HepG2 (cell line): ENCODE measurements around the gene CXCR5. TPM values are rescaled to one million over a fixed set of nuclear protein-coding genes. Genes with fewer than 3 reads are reported as not detected.

Source experiments
- ATAC-seq: fragments of 200-7000 bp; cut with Tn5 transposase; 3 replicates; pipeline ENCODE4 v1.9.1; 2020; ENCODE audit warnings: mild to moderate bottlenecking, moderate library complexity
- BruUV-seq: library from RNA; stranded (reverse); fragments of 400-500 nt; replicated peaks from 2 replicates; lab custom pipeline; 2021; lab: Mats Ljungman, UMichigan
- CTCF ChIA-PET: fragments of 300-600 bp; formaldehyde crosslinking; extraction: SDS; loops from one replicate; lab custom pipeline; 2021; ENCODE audit warnings: low total read pairs, inconsistent platforms, low intra/inter-chr PET ratio; lab: Yijun Ruan, JAX
- POLR2A ChIA-PET: fragments of 350-600 bp; sonication (Branson Sonifier 250); formaldehyde crosslinking; loops from one replicate; lab custom pipeline; 2020; ENCODE audit warnings: antibody characterized with exemption, inconsistent platforms; lab: Yijun Ruan, JAX
- DNase-seq: peaks from one replicate; pipeline ENCODE4 v3.0.0-alpha.2; 2015; ENCODE audit warnings: low spot score
- FAIRE-seq: peaks from 3 replicates; lab custom pipeline; 2011; peaks lifted over from hg19 to GRCh38; lab: Jason Lieb, UNC
- H2AFZ ChIP-seq: one replicate; pipeline ENCODE4 v1.6.1; 2011; ENCODE audit warnings: low read length, inconsistent platforms
- H3K27ac ChIP-seq: fragments of 300-600 bp; 3 replicates; pipeline ENCODE4 v1.8.0; 2011; ENCODE audit warnings: mixed run types, mild to moderate bottlenecking, mixed read lengths, low read length, inconsistent platforms; ENCODE audit not compliant: insufficient read depth; ENCODE audit errors: extremely low read length
- H3K27me3 ChIP-seq, 2 experiments: fragments of 200-600 bp in 1 of 2; 2 replicates in 1 of 2; 3 replicates in 1 of 2; pipeline versions ENCODE4 v1.6.0 to v1.8.0; 2011; ENCODE audit warnings: low read length in 2 of 2, mild to moderate bottlenecking in 2 of 2, moderate library complexity in 2 of 2, inconsistent platforms in 1 of 2; ENCODE audit not compliant: insufficient read depth in 2 of 2, control insufficient read depth in 1 of 2
- H3K36me3 ChIP-seq, 2 experiments: fragments of 200-600 bp in 1 of 2; replicated peaks in 1 of 2; 2 replicates in 1 of 2; 3 replicates in 1 of 2; pipeline versions ENCODE4 v1.5.1 to v1.8.0; 2011; ENCODE audit warnings: low read length in 2 of 2, inconsistent platforms in 1 of 2; ENCODE audit not compliant: insufficient read depth in 2 of 2, control insufficient read depth in 1 of 2
- H3K4me1 ChIP-seq: 2 replicates; pipeline ENCODE4 v1.5.1; 2012; ENCODE audit warnings: low read length, inconsistent platforms; ENCODE audit not compliant: insufficient read depth
- H3K4me2 ChIP-seq: 2 replicates; pipeline ENCODE4 v1.6.0; 2011; ENCODE audit warnings: low read depth, low read length, inconsistent platforms
- H3K4me3 ChIP-seq, 3 experiments: fragments of 200-600 bp in 1 of 3; sonication (generic), shearing (Covaris generic) in 1 of 3; replicated peaks in 1 of 3; 2 replicates each; pipeline ENCODE4 v1.5.1; 2011 to 2016; ENCODE audit warnings: low read length in 3 of 3, inconsistent platforms in 2 of 3, low read depth in 2 of 3, mild to moderate bottlenecking in 2 of 3, control low read depth in 1 of 3, mixed read lengths in 1 of 3; ENCODE audit not compliant: insufficient read depth in 1 of 3
- H3K79me2 ChIP-seq: one replicate; pipeline ENCODE4 v1.6.1; 2011; ENCODE audit warnings: low read length, inconsistent platforms; ENCODE audit not compliant: insufficient read depth
- H3K9ac ChIP-seq: 2 replicates; pipeline ENCODE4 v1.6.0; 2011; ENCODE audit warnings: mild to moderate bottlenecking, low read depth, low read length, inconsistent platforms; ENCODE audit not compliant: insufficient read depth
- H3K9me3 ChIP-seq: 2 replicates; pipeline ENCODE4 v1.5.1; 2012; ENCODE audit warnings: mild to moderate bottlenecking, low read length
- H4K20me1 ChIP-seq: 2 replicates; pipeline ENCODE4 v1.6.0; 2011; ENCODE audit warnings: inconsistent platforms, mild to moderate bottlenecking, low read length, moderate library complexity; ENCODE audit not compliant: insufficient read depth
- ATAD3A ChIP-seq: sonication (generic); formaldehyde crosslinking; IDR thresholded peaks from 2 replicates; pipeline ENCODE4 v1.4.0; 2020; ENCODE audit warnings: missing genetic modification reagents
- DPF2 ChIP-seq: sonication (generic); formaldehyde crosslinking; IDR thresholded peaks from 2 replicates; pipeline ENCODE4 v1.4.0; 2020; ENCODE audit warnings: mild to moderate bottlenecking, low read depth, missing genetic modification reagents, borderline replicate concordance
- HNRNPUL1 ChIP-seq: fragments of 200-400 bp; formaldehyde crosslinking; IDR thresholded peaks from 2 replicates; pipeline ENCODE4 v1.6.1; 2017; ENCODE audit warnings: low read depth, mild to moderate bottlenecking, low read length, moderate library complexity
- HOXA5 ChIP-seq: sonication (generic); formaldehyde crosslinking; IDR thresholded peaks from 2 replicates; pipeline ENCODE4 v1.4.0; 2020; ENCODE audit warnings: missing genetic modification reagents
- KDM5A ChIP-seq: fragments of 200-600 bp; sonication (generic); IDR thresholded peaks from 2 replicates; pipeline ENCODE4 v1.7.0; 2018; ENCODE audit warnings: antibody characterized with exemption, mild to moderate bottlenecking, low read length, borderline replicate concordance
- KDM6A ChIP-seq: IDR thresholded peaks from 2 replicates; pipeline ENCODE4 v1.6.1; 2016; ENCODE audit warnings: low read depth
- KLF16 ChIP-seq, 2 experiments: sonication (generic) in 1 of 2; formaldehyde crosslinking in 1 of 2; IDR thresholded peaks; 2 replicates each; pipeline versions ENCODE4 v1.6.1 to v1.8.0; 2016 to 2023; ENCODE audit warnings: missing genetic modification reagents in 2 of 2, missing compliant biosample characterization in 1 of 2
- MATR3 ChIP-seq: sonication (generic); formaldehyde crosslinking; IDR thresholded peaks from 2 replicates; pipeline ENCODE4 v1.4.0; 2020; ENCODE audit warnings: missing genetic modification reagents
- NFATC3 ChIP-seq: sonication (generic); formaldehyde crosslinking; IDR thresholded peaks from 2 replicates; pipeline ENCODE4 v1.5.1; 2020; ENCODE audit warnings: mild to moderate bottlenecking, missing genetic modification reagents
- RELA ChIP-seq: sonication (generic); formaldehyde crosslinking; IDR thresholded peaks from 2 replicates; pipeline ENCODE4 v1.4.0; 2020; ENCODE audit warnings: missing genetic modification reagents
- RXRA ChIP-seq: sonication (generic); formaldehyde crosslinking; IDR thresholded peaks from 2 replicates; pipeline ENCODE4 v1.5.1; 2020; ENCODE audit warnings: missing genetic modification reagents
- SMARCC2 ChIP-seq: fragments of 450-650 bp; IDR thresholded peaks from 2 replicates; pipeline ENCODE4 v1.6.1; 2017; ENCODE audit warnings: antibody characterized with exemption, mild to moderate bottlenecking
- SMYD3 ChIP-seq: sonication (generic); formaldehyde crosslinking; IDR thresholded peaks from 2 replicates; pipeline ENCODE4 v1.8.1; 2023; ENCODE audit warnings: mild to moderate bottlenecking, missing genetic modification reagents
- SP5 ChIP-seq: IDR thresholded peaks from 2 replicates; pipeline ENCODE4 v1.6.1; 2016; ENCODE audit warnings: low read depth, borderline replicate concordance
- TBX3 ChIP-seq: fragments of 450-650 bp; IDR thresholded peaks from 2 replicates; pipeline ENCODE4 v1.6.1; 2017; ENCODE audit warnings: antibody characterized with exemption, mild to moderate bottlenecking, inconsistent platforms, borderline replicate concordance
- ZNF317 ChIP-seq: sonication (generic); formaldehyde crosslinking; IDR thresholded peaks from 2 replicates; pipeline ENCODE4 v1.5.0; 2020; ENCODE audit warnings: mild to moderate bottlenecking, missing genetic modification reagents
- WGBS: methylation state at CpG from one replicate; pipeline ENCODE4 v1.1.6; 2017; ENCODE audit warnings: low lambda C conversion rate; 5-methylcytosine and 5-hydroxymethylcytosine counted together
- in situ Hi-C: cut with HindIII; loops from 2 replicates; pipeline ENCODE4 v1.10.0; 2017; ENCODE audit warnings: low pct_unique_long_range_greater_than_20kb; ENCODE audit not compliant: extremely low pct_ligation_motif_present
- intact Hi-C: fragments of 100-400 bp; cut with micrococcal nuclease; formaldehyde crosslinking; loops from one replicate; pipeline ENCODE4 v1.10.0; 2022; ENCODE audit not compliant: unreplicated experiment
- polyA plus RNA-seq, 8 experiments: library from polyadenylated mRNA; depleted of rRNA in 3 of 8; stranded (reverse) in 7 of 8; unstranded in 1 of 8; fragments of >200 nt; fragmentation: Illumina TruSeq in 4 of 8; extraction: Trizol in 4 of 8; gene quantifications; 2 replicates each; pipeline versions ENCODE4 v1.2.1 to v1.2.3, GENCODE V29; 2011 to 2016; ENCODE audit warnings: low read depth in 4 of 8, missing spikeins in 1 of 8, mixed read lengths in 1 of 8; ENCODE audit not compliant: insufficient read depth in 1 of 8
- total RNA-seq, 5 experiments: library from RNA; depleted of rRNA; stranded (reverse); fragments of >200 nt; fragmentation: Illumina TruSeq; extraction: Trizol; gene quantifications; 2 replicates each; pipeline ENCODE4 v1.2.3, GENCODE V29; 2016; ENCODE audit warnings: low read depth in 1 of 5
- TF ChIP-seq, protein P1 (sequence below): sonication (generic); formaldehyde crosslinking; IDR thresholded peaks from 2 replicates; pipeline ENCODE4 v1.5.1; 2020; ENCODE audit warnings: mild to moderate bottlenecking, missing genetic modification reagents, borderline replicate concordance
- TF ChIP-seq, protein P2 (sequence below): IDR thresholded peaks from 2 replicates; pipeline ENCODE4 v1.6.1; 2012; ENCODE audit warnings: low read depth, low read length, improper control_type of control experiment

CXCR5 gene
- total and polyA plus RNA-seq, 2 of the 13 experiments (the other 11 are each of a cell fraction or from before 2014, with no cell fraction given) = not detected

DNA sequence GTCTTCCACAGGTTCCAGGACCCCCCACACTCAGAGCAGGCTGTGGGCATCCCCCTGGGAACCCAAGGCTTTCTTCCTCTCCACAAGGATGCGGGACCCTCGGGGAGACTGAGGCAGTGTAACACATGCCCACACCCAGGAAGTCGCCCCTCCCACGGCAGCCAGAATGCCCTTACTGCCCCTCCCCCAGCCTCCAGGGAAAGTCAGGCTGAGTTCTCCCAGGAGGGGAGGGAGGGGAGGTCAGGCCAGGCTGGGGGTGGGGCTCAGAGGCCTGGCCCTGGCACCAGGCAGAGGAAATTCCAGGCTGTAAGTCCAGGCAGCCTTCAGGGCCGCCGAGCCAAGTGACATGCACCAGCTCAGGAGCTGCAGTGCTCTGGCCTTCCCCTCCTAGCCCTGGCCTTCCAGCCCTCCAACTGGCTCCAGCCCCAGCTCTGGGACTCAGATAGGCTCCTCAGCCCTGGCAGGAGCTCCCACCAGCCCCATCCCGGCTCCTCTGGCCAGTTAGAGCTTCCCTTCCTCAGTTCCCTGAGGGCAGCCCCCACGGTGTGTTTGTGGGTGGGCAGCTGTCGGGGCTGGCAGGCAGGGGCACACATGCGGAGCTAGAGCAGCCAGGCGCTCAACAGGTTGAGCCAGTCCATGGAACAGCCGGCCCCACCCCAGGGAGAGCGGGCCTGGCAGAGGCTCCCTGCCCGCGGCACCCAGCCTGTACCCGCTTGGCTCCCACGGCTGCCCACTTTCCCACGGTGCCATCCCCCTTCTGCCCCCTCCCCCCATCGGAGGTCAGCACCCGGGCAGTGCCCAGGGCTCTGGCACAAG lies 38.4 kb downstream of the CXCR5 start:
- FAIRE-seq (peak; percentile 81), ATAC-seq (peak; percentile 40), DNase-seq (peak; percentile 80)
- Histone ChIP-seq H3K27me3 (no peaks in the 10 kb centered on the region; a peak in 1 of 5 replicates), H4K20me1 (no peaks in the 10 kb centered on the region), H3K4me1 (peaks cover 83% of the 10 kb centered on the region), H2AFZ (no peak overlapping the region), H3K27ac (peak overlapping the region; percentile 88), H3K36me3 (no peaks in the 10 kb centered on the region), H3K79me2 (peaks cover 44% of the 10 kb centered on the region), H3K9me3 (no peaks in the 10 kb centered on the region), H3K4me3 (peak overlapping the region; percentile 87 to 97 (median 90)), H3K4me2 (peak overlapping the region; percentile 94), H3K9ac (peak overlapping the region; percentile 75)
- CTCF ChIA-PET = interaction anchor here (9.8 kb wide), 1 partner anchor 14 kb away, joined by 188 read pairs; no protein-coding TSS in a partner anchor
- WGBS = 0% methylated on average over 2 of the region's 20 CpGs
- BruUV-seq = no TSS peak
- in situ Hi-C loops (no loop called here), intact Hi-C loops (loop anchor here (1.0 kb wide), 1 partner anchor 11 kb away; no protein-coding TSS in a partner anchor)
- POLR2A ChIA-PET = interaction anchor here (0.7 to 2.9 kb wide), 4 partner anchors 14 to 131 kb away, joined by 3 to 14 read pairs (median 4); partner anchors contain the start of genes DDX6, RPS25 and TRAPPC4
- TF ChIP-seq DPF2 = 0 out of 2 replicates have a peak, but pooled peaks have one; percentile 38
- no peak; the same call in 1 of the 2 replicates for TF ChIP-seq RELA (CRISPR knock-in tag)
- no peak for TF ChIP-seq KDM6A (CRISPR knock-in tag)
- no peak for TF ChIP-seq NFATC3 (CRISPR knock-in tag)
- TF ChIP-seq SP5 (CRISPR knock-in tag) = peak; percentile 84
- no peak for TF ChIP-seq TBX3
- 0 out of 2 replicates have a peak, but pooled peaks have one; percentile 46 for TF ChIP-seq ZNF317 (CRISPR knock-in tag)
- no peak for TF ChIP-seq KDM5A
- no peak for TF ChIP-seq HNRNPUL1
- no peak for TF ChIP-seq ATAD3A
- TF ChIP-seq RXRA (CRISPR knock-in tag) = peak; percentile 79
- no peak for TF ChIP-seq HOXA5 (CRISPR knock-in tag)
- TF ChIP-seq, protein P1, sequence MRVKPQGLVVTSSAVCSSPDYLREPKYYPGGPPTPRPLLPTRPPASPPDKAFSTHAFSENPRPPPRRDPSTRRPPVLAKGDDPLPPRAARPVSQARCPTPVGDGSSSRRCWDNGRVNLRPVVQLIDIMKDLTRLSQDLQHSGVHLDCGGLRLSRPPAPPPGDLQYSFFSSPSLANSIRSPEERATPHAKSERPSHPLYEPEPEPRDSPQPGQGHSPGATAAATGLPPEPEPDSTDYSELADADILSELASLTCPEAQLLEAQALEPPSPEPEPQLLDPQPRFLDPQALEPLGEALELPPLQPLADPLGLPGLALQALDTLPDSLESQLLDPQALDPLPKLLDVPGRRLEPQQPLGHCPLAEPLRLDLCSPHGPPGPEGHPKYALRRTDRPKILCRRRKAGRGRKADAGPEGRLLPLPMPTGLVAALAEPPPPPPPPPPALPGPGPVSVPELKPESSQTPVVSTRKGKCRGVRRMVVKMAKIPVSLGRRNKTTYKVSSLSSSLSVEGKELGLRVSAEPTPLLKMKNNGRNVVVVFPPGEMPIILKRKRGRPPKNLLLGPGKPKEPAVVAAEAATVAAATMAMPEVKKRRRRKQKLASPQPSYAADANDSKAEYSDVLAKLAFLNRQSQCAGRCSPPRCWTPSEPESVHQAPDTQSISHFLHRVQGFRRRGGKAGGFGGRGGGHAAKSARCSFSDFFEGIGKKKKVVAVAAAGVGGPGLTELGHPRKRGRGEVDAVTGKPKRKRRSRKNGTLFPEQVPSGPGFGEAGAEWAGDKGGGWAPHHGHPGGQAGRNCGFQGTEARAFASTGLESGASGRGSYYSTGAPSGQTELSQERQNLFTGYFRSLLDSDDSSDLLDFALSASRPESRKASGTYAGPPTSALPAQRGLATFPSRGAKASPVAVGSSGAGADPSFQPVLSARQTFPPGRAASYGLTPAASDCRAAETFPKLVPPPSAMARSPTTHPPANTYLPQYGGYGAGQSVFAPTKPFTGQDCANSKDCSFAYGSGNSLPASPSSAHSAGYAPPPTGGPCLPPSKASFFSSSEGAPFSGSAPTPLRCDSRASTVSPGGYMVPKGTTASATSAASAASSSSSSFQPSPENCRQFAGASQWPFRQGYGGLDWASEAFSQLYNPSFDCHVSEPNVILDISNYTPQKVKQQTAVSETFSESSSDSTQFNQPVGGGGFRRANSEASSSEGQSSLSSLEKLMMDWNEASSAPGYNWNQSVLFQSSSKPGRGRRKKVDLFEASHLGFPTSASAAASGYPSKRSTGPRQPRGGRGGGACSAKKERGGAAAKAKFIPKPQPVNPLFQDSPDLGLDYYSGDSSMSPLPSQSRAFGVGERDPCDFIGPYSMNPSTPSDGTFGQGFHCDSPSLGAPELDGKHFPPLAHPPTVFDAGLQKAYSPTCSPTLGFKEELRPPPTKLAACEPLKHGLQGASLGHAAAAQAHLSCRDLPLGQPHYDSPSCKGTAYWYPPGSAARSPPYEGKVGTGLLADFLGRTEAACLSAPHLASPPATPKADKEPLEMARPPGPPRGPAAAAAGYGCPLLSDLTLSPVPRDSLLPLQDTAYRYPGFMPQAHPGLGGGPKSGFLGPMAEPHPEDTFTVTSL = no peak
- TF ChIP-seq, protein P2, sequence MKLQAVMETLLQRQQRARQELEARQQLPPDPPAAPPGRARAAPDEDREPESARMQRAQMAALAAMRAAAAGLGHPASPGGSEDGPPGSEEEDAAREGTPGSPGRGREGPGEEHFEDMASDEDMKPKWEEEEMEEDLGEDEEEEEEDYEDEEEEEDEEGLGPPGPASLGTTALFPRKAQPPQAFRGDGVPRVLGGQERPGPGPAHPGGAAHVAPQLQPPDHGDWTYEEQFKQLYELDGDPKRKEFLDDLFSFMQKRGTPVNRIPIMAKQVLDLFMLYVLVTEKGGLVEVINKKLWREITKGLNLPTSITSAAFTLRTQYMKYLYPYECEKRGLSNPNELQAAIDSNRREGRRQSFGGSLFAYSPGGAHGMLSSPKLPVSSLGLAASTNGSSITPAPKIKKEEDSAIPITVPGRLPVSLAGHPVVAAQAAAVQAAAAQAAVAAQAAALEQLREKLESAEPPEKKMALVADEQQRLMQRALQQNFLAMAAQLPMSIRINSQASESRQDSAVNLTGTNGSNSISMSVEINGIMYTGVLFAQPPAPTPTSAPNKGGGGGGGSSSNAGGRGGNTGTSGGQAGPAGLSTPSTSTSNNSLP = no peak
- no peak for TF ChIP-seq KLF16 (CRISPR knock-in tag; IDR thresholded peaks at IDR 0.05)
- TF ChIP-seq MATR3 (CRISPR knock-in tag) = no peak
- TF ChIP-seq SMYD3 (CRISPR knock-in tag) = no peak
- no peak for TF ChIP-seq SMARCC2
